Mucosa of rectum (tissue), 2 donors: Measurements from ENCODE around the gene WNT2B.

Experiments
- H3K27ac ChIP-seq, 2 donors: one replicate each; pipeline ENCODE4 v1.7.0; 2013; ENCODE audit warnings: inconsistent platforms in 2 of 2, low read depth in 2 of 2, low read length in 2 of 2
- H3K27me3 ChIP-seq, 2 donors: one replicate each; pipeline ENCODE4 v1.7.0; 2013; ENCODE audit warnings: low read length in 2 of 2; ENCODE audit not compliant: control insufficient read depth in 2 of 2, insufficient read depth in 2 of 2
- H3K36me3 ChIP-seq, 2 donors: one replicate each; pipeline ENCODE4 v1.7.0; 2013; ENCODE audit warnings: low read length in 2 of 2; ENCODE audit not compliant: control insufficient read depth in 2 of 2, insufficient read depth in 2 of 2
- H3K4me1 ChIP-seq, 2 donors: one replicate each; pipeline ENCODE4 v1.7.0; 2013; ENCODE audit warnings: low read length in 2 of 2, mild to moderate bottlenecking in 1 of 2; ENCODE audit not compliant: control insufficient read depth in 2 of 2, insufficient read depth in 2 of 2
- H3K4me3 ChIP-seq, 2 donors: one replicate each; pipeline ENCODE4 v1.7.0; 2013; ENCODE audit warnings: low read length in 2 of 2
- H3K9ac ChIP-seq, 2 donors: one replicate each; pipeline ENCODE4 v1.7.0; 2013; ENCODE audit warnings: low read length in 2 of 2, low read depth in 1 of 2, mild to moderate bottlenecking in 1 of 2
- H3K9me3 ChIP-seq, 2 donors: one replicate each; pipeline ENCODE4 v1.7.0; 2013; ENCODE audit warnings: low read length in 2 of 2; ENCODE audit not compliant: control insufficient read depth in 2 of 2
- donor health status: healthy.
- donor health status: Normal muscosa, but diverticular disease.

Gene WNT2B

GRCh38 chr1:112509660-112510178, 954 bp downstream of the WNT2B start:
- Histone ChIP-seq H3K4me1 (peaks cover 11 to 18% of the 10 kb centered on the region in 2 donors), H3K36me3 (no peaks in the 10 kb centered on the region), H3K27ac (peak overlapping the region; percentile 47 to 56), H3K27me3 (peaks cover 9 to 14% of the 10 kb centered on the region in 2 donors), H3K9me3 (no peaks in the 10 kb centered on the region), H3K4me3 (peak overlapping the region; percentile 68 to 79), H3K9ac (peak overlapping the region in 1 of 2 donors; percentile 58)

DNA sequence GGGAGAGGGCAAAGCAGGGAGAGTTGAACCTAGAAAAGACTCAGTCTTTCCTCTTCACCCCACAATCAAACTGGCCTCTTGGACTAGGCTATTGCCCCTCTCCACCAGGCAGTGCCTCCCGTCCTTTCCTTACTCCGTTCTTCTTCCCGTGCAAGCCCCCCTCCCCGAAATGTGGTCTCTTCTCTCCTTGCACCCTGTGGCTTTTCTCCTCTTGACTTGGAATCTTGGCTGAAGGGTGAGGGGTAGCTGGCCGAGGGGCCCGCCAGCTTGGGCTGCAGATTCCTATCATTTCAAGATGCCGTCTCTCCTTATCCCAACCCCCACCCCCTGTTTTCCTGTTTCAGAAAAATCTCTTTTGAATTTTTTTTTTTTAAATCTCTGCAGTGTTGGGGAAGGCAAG, 1.6 kb downstream of the WNT2B start:
- Histone ChIP-seq H3K4me3 (peak overlapping the region; percentile 43 to 79), H3K36me3 (no peaks in the 10 kb centered on the region), H3K27ac (peak overlapping the region; percentile 1 to 37), H3K4me1 (peaks cover 11 to 16% of the 10 kb centered on the region in 2 donors), H3K9me3 (no peaks in the 10 kb centered on the region), H3K27me3 (peaks cover 9 to 14% of the 10 kb centered on the region in 2 donors), H3K9ac (peak overlapping the region in 1 of 2 donors; percentile 58)

- Histone ChIP-seq H3K27me3 (peaks cover 9 to 14% of the 10 kb centered on the region in 2 donors), H3K9me3 (no peaks in the 10 kb centered on the region), H3K4me1 (peaks cover 11 to 16% of the 10 kb centered on the region in 2 donors), H3K4me3 (no peak overlapping the region), H3K9ac (no peak overlapping the region), H3K27ac (peak overlapping the region in 1 of 2 donors; percentile 56), H3K36me3 (no peaks in the 10 kb centered on the region)
Observed at GRCh38 chr1:112511897-112512296, 3.1 kb downstream of the WNT2B start.

DNA sequence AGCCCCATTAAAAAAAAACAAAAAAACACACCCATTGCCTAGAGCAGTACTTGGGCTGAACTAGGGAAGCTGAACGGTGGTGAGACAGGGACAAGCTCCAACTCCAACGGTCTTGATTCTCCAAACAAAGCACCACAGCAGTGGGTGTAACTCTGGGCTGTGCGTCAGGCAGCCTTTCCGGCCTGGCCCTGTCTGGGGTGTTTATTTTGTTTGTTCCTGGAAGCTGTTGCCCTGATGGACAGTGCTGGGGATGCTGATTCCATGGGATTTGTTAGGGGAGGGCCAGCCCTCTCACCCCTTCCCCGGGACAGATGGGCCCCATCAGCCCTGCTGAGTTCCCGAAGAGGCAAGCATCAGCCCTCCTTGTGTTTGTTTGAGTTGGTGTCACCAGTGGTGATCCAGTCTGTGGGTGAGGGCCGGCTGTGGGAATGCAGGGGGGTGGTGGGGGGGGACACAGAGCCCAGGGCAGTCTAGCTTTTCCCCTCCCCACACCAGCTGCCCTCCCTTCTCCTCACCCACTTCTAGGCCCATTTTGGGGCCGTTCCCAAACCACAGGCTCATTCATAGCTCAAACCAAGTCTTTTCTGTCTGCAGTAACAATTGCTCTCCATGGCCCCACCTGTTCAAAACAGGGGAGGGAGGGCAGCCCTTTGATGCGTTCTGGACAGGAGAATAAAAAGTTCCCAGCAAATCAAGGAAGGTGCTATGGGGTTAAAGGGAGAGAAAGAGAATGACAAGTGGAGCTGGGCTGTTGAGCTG, 4.5 kb downstream of the WNT2B start:
- Histone ChIP-seq H3K9me3 (no peaks in the 10 kb centered on the region), H3K27ac (peak overlapping the region; percentile 9 to 56), H3K4me3 (no peak overlapping the region), H3K4me1 (peaks cover 5 to 8% of the 10 kb centered on the region in 2 donors), H3K9ac (no peak overlapping the region), H3K27me3 (peaks cover 4 to 10% of the 10 kb centered on the region in 2 donors), H3K36me3 (no peaks in the 10 kb centered on the region)

- Histone ChIP-seq H3K4me1 (no peaks in the 10 kb centered on the region), H3K27ac (no peak overlapping the region), H3K36me3 (no peaks in the 10 kb centered on the region), H3K27me3 (peaks cover 0 to 3% of the 10 kb centered on the region in 2 donors), H3K9ac (no peak overlapping the region), H3K9me3 (no peaks in the 10 kb centered on the region), H3K4me3 (no peak overlapping the region)
Observed at GRCh38 chr1:112514901-112515300, 6.1 kb downstream of the WNT2B start.

- no peak overlapping the region for H3K4me3 ChIP-seq
Observed at GRCh38 chr1:112515311-112516009, 6.7 kb downstream of the WNT2B start.

GRCh38 chr1:112516141-112516540, 7.4 kb downstream of the WNT2B start:
- no peaks in the 10 kb centered on the region for H3K27me3 ChIP-seq
- H3K27ac ChIP-seq, result no peak overlapping the region
- H3K9me3 ChIP-seq, result no peaks in the 10 kb centered on the region
- no peaks in the 10 kb centered on the region for H3K4me1 ChIP-seq
- peaks cover 0 to 3% of the 10 kb centered on the region in 2 donors for H3K36me3 ChIP-seq
- H3K4me3 ChIP-seq, result no peak overlapping the region
- H3K9ac ChIP-seq, result no peak overlapping the region

More at GRCh38 chr1:112515311-112516009, 6.7 kb downstream of the WNT2B start:
- Histone ChIP-seq H3K27me3 (no peaks in the 10 kb centered on the region), H3K9ac (no peak overlapping the region), H3K36me3 (peaks cover 0 to under 1% of the 10 kb centered on the region in 2 donors), H3K27ac (no peak overlapping the region), H3K9me3 (no peaks in the 10 kb centered on the region), H3K4me1 (no peaks in the 10 kb centered on the region)

DNA sequence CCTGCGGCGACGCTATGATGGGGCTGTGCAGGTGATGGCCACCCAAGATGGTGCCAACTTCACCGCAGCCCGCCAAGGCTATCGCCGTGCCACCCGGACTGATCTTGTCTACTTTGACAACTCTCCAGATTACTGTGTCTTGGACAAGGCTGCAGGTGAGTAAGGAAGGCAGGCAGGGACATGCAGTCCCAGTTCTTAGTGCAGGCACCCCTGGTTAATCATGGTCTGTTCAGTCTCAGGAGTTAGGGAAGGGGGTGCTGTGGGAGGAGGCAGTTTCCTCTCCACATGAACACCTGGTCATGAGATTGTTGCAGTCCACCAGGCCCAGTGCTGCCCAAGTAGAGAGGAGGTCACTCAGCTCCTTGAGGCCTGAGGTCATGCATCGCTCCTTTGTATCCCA, 8.5 kb downstream of the WNT2B start:
- no peaks in the 10 kb centered on the region for H3K9me3 ChIP-seq
- peaks cover 0 to 3% of the 10 kb centered on the region in 2 donors for H3K36me3 ChIP-seq
- no peak overlapping the region for H3K9ac ChIP-seq
- no peak overlapping the region for H3K4me3 ChIP-seq
- no peaks in the 10 kb centered on the region for H3K27me3 ChIP-seq
- no peak overlapping the region for H3K27ac ChIP-seq
- H3K4me1 ChIP-seq, result no peaks in the 10 kb centered on the region

- no peak overlapping the region for H3K4me3 ChIP-seq
- H3K27ac ChIP-seq, result no peak overlapping the region
- no peak overlapping the region for H3K9ac ChIP-seq
- H3K9me3 ChIP-seq, result no peaks in the 10 kb centered on the region
- H3K4me1 ChIP-seq, result no peaks in the 10 kb centered on the region
- peaks cover 0 to 3% of the 10 kb centered on the region in 2 donors for H3K36me3 ChIP-seq
- no peaks in the 10 kb centered on the region for H3K27me3 ChIP-seq
Observed at GRCh38 chr1:112517646-112518045, 8.9 kb downstream of the WNT2B start.

- Histone ChIP-seq H3K9me3 (no peaks in the 10 kb centered on the region), H3K27me3 (no peaks in the 10 kb centered on the region), H3K9ac (no peak overlapping the region), H3K27ac (no peak overlapping the region), H3K36me3 (peaks cover 0 to 3% of the 10 kb centered on the region in 2 donors), H3K4me1 (no peaks in the 10 kb centered on the region), H3K4me3 (no peak overlapping the region)
Observed at GRCh38 chr1:112518186-112518585, 9.4 kb downstream of the WNT2B start.
